NCI-H1436 (cell line): ENCODE measurements around the gene SLC9C1.

Experiments used
- DNase-seq: peaks from one replicate; lab custom pipeline; 2025; lab: John Stamatoyannopoulos, UW

SLC9C1 gene

DNA sequence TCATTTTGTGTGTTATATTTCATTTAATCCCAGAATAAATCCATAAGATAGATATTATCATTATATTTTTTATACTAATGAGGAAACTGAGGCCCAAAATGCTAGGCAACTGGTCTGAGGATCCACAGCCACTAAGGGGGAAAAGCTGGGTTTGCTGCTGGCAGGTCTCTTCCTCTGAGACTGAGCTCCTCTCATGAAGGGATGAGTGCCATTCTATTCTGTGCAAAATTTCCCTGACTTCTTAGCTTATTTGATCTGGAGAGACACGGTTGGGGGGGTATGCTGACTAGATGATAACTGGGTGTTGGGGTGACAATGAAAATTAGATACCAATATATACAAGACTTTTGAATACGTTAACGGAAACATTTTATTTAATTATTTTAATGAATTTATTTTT, 162.9 kb downstream of the SLC9C1 start:
- DNase-seq = no peak

DNA sequence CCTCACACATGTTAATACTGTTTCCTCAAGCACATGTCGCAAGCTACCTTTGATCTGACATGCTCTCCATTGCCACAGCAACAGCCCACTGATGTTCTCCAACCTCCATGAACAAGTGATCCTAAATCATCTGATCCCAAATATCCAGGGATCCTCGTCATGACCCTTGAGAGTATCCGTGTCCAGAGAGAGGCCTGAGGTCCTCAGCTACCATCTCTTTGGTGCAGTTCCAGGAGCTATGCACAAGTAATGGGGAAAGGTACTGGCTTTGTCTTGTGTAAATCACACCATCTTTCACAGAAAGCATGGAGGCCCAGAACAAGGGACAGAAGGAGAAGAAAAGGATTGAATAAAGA, 163.4 kb downstream of the SLC9C1 start:
- DNase-seq = no peak

DNA sequence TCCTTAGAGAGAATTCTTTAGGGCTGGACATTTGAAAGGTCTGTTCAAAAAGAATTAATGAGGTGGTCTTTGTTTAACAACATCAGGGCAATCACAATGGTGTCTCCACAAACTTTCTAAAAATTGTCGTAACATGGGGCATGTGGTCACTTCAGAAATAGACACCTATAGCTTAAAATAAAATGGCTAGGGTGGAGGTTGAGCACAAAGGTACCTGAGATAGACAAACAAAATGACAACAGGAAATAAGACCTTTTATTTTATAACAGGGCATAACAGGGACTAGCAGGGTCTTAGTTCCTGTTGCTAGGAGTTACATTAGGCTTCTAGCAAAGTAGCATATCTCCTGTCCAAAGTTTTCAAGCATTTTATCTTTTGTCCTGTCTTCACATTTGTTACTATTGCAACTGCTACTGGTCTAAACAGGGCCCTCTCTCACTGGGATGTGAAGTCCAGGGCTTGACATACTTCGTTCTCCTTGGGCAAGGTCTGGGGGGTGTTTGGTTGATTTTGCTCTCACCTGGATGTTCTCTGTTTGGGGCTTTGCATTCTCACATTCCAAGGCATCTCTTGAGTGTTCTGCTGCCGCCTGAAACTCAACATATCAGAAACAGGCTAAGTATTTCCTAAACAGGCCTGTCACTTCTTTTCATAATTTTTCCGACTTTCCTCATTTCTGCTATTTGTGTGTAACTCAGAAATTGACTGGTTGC, 163.9 kb downstream of the SLC9C1 start:
- DNase-seq = no peak

DNA sequence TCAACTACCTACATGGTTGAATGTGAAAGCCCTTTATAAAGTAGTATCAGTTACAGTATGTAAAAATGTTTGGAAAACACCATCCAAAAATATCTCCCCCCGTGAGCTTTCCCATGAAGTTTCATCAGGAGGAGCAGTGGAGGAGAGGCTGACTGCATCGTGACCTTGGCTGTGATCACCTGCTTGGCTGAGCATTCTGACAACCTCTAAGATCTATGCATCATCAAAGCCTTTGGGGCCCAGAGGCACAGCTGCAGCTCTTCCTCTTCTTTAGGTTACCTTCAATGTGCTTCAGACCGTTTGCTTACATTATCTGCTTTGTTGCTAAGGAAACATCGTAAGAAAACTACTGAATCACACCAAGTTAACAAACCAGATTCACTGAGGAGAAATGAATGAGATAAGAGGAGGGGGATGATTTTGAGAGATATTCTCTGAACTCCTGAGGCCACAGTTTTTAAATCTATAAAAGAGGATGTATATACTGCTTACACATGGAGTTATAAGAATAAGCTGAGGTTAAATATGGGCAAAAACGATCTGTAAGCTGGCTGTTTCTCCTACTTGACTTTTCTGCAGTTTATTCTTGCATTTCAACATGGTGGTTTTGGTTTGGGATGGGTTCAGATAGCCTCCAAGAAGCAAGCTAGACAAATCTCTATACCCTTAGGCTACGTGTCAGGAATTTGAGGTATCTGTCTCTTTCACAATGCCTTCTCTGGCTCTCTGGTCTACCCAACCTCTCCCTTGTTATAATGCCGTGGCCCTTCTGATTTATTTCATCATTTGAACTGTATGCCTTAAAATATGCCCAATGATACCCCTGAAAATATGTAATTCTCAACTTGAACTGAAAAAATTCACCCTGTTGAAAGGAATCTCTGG, 164.9 kb downstream of the SLC9C1 start:
- DNase-seq = no peak

DNA sequence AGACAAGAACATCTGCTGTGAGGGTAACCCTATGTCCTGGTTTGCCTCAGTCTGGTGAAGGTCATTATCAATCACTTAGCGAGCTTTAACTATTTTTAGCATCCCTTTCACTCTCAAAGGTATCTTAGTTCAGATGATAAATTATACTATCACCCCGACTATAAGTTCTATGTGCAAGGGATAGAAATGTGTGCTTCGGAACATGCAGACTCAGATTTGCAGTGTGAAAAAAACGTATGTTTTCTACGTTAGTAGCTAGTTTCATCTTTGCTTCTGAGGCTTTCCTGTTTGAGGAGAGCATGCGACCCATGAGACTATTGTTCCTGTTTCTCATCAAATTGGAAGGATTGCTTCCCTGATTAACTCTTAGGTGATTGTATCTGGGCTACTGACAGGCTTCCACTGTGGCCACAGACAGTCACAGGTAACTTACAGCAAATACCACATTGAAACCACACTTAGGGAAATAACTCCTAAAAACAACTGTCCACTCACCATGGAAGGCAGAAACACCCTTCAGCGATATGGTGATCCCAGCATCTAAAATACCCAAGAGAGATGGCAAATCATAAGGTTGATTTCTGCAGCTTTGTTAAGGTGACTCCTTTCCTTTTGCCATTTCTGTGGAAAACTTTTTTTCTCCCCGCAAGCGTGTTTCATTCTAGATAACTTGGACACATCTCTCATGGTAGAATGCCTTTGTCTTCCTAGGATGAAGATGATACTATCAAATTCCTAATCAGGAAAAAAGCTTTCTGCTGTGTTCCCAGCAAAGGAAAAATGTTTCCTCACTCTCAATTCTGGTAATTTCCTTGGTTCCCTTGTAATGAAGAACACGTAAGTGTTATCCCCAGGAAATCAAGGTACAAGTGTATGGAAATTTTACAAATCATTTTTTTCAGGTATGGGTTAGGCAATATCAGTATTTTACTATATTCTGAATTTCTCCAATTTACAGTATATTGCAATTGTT, 166.2 kb downstream of the SLC9C1 start:
- no peak for DNase-seq

DNA sequence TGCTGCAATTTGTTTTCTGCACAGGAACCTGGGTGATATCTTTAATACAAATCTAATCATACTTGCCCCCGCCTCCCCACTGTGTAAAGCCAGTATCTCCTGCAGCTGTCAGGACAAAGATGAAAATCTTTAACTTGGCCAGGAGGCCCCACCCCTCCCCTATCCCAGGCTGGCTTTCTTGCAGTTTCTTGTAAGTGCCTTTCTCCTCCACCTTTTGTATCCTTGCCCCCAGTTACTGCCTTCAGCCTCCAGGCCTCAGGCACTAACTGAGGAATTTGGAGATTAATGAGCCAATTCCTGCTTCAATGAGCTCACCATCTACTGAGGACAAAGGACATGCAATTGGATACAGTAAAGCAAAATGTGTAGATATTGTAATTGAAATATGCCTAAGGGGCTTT, 167.5 kb downstream of the SLC9C1 start:
- DNase-seq = no peak

DNA sequence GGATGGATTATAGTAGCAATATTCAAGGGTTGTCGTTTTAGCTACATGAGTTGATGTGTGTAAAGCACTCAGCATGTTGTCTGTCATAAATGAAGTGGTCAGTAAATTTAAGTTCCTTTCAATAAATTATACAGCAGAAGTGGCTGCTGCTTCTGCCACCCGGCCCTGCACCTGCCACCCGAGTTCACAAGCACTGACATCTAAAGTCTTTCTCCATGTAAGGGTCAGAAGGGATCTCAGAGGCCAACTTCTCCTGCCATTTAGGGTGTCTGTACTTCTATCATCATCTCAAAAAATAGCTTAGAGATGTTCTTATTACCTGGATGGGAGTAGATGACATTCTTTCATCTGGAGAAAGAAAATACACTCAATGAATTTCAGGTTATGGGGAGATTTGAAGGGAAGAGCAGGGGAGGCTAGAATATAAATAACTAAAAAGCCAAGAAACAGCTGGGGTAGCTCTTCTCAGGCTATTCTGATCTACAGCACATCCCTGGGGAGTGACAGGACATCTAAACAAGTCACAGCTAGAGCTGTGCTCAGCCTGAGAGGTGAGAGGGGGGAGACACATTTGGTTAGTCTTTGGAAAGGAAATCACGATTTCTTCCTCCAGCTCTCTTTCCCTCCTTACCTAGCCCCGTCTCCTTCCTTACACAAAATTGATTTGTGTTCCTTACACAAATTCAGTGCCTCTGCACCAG, 169.0 kb downstream of the SLC9C1 start:
- DNase-seq = no peak

DNA sequence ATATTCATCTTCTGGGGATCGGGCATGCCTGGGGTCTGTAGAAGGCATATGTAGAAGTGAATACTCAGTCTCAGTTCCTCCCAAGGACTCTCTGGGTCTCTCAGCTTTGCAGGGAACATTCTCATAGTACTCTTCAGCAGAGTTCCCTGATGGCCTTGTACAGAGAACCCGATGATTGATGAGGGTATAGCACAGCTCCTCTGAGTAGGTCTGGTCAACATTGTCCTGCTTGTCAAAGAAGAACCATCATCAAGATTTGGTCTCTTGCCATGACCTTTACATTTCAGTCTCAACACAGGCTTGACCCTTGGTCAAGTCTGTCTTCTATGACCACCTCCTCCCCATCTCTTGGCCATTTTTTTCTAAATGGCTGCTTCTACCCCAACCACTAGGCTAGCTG, 170.5 kb downstream of the SLC9C1 start:
- DNase-seq = no peak

DNA sequence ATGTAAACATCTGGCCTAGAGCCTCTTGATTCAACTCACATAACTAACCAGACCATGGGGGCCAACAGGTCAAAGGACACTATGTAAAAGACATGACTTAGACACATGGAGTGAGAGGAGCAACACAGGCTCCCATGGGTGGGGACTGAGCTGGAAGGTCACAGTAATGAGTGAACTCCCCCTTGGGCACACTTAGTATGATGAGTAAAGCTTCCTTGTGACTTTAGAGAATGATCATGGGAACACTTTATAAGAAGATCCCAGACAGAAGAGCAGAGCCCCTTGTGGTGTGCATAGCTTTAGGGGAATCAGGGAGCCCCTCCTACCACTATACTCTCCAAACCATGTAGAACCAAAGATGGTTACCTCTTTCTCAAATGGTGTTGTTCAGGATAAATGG, 171.1 kb downstream of the SLC9C1 start:
- DNase-seq = no peak

DNA sequence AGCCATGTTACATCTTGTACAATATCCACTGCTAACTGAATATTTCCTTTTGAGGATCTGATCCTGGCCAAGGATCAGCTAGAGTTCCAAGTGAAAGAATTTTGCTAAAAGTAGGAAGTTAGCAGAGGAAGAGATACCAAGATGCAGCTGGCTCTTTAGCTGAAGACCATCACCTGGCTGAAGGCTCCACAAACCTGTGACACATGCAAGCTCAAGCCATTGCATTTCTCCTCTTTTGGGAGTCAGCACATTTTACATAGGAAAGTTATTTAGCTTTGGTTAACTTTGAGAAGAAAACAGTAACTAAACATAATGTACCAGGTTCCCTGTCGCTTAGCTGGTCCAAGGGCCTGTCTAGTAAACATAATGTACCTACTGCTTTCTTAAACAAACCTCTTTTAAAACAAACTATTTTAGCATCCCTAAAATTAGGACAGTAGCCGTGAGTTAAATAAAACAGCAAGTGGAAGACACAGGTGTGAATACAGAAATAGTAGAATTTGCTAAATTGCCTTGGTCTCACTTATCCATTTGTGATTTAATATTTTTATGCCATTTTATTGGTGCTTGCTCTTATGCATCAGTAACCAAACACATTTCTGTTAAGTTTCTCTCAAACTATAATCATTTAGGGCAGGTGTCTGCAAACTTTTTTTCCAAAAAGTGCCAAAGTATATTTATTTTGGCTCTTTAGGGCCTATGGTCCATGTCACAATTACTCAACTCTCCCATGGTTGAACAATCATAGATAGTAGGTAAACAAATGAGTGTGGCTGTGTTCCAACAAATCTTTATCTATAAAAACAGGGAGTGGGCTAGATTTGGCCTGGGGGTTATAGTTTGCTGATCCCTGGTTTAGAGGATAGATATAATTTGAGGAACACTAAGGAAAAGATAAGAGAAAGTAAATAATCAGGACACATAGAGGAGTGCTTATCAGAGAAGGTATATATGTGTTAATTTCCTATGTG, 172.2 kb downstream of the SLC9C1 start:
- DNase-seq = no peak

DNA sequence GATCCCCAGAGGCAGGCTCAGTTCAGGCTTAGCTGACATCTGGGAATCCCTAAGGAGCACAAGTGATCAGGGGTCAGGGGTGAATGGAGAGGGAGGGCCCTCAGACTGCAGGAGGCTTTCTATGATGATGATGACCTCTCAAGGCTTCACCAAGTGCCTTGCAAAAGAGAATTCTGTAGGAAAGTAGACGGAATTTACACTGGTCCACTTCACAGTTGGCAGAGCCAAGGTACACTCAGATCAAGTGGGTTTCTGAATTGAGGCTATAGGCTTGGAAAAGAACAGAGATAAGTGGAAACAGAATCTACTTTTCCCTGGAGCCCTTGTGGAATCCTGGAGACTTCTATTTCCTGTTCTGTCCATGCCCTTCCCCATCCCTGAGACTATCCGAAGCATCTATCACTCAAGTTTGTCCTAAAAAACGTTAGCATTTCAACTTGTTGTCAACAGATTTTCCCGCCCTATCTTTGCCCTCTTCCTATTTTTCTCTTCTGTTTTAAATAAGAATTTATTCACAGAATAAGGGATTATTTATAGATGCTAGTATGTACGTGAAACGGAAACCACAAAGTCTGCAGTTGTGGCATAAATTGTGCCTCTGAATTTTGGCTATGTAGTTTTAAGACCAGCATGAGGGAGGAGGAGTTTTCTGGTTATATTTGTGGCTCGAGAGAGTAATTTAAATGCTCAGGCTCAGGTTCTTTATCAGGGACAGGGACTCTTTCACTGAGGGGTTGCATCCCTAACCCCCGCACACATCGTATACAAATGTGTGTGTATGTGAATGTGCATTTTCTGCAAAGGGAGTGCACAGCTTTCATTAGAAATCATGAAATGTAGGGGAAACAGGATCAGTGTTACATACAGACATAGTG, 173.8 kb downstream of the SLC9C1 start:
- DNase-seq = no peak

DNA sequence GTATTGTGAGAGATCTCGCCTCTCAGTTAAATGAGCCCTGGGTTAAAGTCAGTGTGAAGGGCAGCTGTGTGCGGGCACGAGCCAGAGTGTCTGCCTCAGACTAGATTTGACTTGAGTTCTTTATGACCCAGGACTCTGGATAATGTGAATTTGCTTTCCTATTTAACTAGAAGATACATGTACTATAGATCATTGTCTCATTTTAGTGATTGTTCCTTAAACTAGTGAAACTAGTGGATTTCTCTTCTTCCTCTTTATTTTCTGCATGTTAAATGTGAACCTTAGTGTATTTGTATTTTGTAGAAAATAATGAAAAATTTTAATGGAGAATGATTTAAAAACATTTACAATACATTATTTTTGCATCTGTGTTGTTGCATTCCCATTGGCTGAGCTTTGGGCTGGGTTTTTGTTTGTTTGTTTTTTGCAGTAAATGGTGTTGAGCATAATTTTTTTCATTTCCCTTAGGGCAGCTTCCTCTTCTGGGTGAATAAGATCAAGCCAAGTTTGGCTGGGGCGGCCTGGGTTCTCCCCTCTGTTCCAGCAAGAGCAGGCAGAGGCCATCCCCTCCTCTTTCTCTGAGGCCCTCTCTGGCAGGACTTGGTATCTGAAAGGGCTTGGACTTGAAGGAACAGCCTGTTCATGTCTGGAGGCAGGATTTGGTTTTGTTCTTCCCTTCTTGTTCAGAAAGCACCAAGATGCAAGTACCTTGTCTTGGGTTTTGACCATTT, 176.0 kb downstream of the SLC9C1 start:
- DNase-seq = no peak

DNA sequence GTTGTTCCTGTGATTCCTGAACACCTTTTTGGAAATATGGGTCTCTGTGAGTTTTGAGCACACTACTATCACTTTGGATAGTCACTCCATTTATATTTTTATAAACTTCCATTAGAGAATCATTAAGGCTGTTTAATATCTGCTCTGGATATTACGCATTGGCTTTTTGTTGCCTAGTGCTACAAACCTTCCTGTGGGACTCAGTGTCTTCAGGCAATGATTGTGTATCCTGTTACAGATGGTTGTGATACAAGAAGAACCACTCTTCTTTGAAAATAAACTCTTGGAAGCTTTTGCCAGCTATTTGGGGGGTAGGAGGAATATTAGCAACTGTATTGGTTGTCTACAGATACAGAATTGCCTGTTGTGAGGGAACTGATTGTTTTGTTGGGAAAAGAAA, 176.6 kb downstream of the SLC9C1 start:
- no peak for DNase-seq

DNA sequence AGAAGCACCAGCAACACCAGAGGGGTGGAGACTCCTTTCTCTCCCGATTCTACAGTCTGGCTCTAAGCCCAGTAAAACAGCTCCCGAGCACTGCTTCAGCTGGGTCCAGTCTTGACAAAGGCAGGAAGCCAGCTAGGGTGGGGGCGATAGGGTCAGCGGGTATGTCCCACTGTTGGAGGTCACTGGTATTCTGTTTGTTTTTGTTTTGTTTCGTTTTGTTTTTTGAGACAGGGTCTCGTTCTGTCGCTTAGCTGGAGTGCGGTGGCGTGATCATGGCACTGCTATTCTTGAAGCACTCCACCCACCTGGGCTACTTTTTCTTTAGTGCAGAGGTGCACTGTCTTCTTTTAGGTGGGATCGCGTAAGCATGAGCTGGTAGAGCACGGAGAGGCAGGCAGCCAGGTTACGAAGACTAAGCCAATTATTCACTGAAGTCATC, 177.2 kb downstream of the SLC9C1 start:
- no peak for DNase-seq

DNA sequence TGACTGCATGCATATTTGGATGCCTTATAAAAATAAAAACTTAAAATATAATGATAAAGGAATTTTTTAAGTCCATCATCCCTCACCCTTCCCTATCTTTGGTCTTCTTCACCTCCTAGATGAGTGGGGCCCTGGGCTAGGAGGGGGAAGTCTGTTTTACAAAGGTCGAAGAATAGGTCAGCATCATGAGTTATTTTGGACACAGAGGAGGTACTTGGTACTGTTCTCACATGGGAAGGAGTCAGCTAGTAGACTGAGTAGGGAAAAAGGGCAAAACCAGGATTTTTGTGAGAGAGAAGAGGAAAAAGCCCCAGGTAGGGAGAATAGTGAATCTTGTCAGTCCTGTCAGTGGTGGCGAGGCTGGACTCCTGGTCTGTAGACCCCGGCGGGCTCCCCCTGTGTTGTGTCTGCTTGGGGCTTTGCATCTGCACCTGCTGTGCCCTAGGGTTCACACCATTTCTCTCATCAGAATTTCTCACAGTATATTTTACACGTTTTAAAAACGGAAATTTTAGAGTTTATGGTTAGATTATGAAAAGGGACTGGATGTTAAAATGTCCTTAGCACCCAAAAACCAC, 178.1 kb downstream of the SLC9C1 start:
- DNase-seq = no peak

DNA sequence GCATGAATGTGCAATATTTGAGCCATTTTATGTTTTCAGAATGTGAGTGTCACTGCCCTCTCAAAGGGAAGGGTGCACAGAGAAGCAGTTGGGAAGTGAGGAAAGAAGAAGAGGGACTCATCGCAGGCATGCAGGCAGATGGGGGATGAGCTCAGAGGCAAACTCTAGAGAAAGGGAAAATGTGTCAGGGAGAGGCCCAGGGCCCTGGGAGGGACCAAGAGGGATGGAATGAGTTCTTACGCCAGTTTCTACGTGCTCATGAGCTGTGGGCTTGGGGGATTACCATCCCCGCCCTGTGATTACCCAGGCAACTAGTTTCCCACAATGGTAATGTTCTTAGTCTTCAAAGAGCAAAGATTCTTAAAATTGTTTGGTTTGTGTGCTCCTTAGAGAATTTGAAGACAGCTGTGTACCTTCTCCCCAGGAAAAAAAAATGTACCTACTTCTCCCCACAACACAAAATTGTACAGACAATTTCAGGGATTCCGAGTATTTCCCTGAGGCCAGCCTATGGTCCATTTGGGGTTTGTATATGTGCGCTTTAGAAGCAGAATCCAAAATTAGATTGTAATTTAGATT, 178.8 kb downstream of the SLC9C1 start:
- DNase-seq = no peak

DNA sequence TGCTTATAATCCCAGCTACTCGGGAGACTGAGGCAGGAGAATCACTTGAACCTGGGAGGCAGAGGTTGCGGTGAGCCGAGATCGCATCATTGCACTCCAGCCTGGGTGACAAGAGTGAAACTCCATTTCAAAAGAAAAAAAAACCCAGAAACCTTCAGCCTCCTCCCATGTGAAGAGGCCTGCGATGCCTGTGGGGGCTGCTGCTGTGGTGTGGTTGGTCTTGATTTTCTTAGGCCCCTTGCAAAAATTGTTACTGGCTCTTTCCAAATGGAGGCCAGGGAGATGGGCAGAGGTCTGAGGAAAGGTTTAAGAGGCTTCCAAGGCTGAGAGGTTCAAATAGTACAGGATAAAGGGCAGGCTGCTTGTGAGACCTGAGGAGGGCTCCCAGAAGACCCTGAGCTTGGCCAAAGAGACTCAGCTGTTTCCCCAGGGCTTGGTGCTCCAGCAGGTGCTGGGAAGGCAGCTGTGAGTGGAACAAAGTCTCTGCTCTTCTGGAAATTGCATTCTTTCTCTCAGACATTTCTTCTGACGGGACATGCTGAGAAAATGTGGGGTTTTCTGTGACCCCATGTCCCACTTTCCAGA, 179.3 kb downstream of the SLC9C1 start:
- DNase-seq = no peak
